Body of pancreas (tissue), 4 donors: ENCODE measurements around the gene PDE3A. TPM values are rescaled to one million over a fixed set of nuclear protein-coding genes. Genes with fewer than 3 reads are reported as not detected.

ENCODE experiments used
- ATAC-seq: fragments of 150-250 bp; one replicate; pipeline ENCODE4 v1.9.1; 2016
- DNase-seq, 4 donors: peaks; one replicate each; pipeline ENCODE4 v3.0.0-alpha.2; 2019
- H3K27ac ChIP-seq, 4 donors: fragments of 200-600 bp; sonication (generic); 1 replicate in 3 of 4; 2 replicates in 1 of 4; pipeline versions ENCODE4 v1.5.1 to v1.6.1; 2016 to 2019; ENCODE audit warnings: mild to moderate bottlenecking in 1 of 4, mixed read lengths in 1 of 4, moderate library complexity in 1 of 4
- H3K27me3 ChIP-seq, 2 donors: fragments of 200-600 bp; sonication (generic); one replicate each; pipeline ENCODE4 v1.6.0; 2016; ENCODE audit warnings: mild to moderate bottlenecking in 1 of 2
- H3K36me3 ChIP-seq, 2 donors: fragments of 200-600 bp; sonication (generic); replicated peaks in 1 of 2; 2 replicates each; pipeline ENCODE4 v1.5.1; 2016; ENCODE audit warnings: low read depth in 2 of 2; ENCODE audit not compliant: insufficient read depth in 1 of 2
- H3K4me1 ChIP-seq: fragments of 200-600 bp; sonication (generic); one replicate; pipeline ENCODE4 v1.6.0; 2016
- H3K4me3 ChIP-seq, 2 donors: fragments of 200-600 bp; sonication (generic); 1 replicate in 1 of 2; 2 replicates in 1 of 2; pipeline ENCODE4 v1.5.1; 2016 to 2019
- H3K9me3 ChIP-seq, 3 donors: fragments of 200-600 bp; sonication (generic); 1 replicate in 2 of 3; 2 replicates in 1 of 3; pipeline ENCODE4 v1.5.1; 2016
- POLR2A ChIP-seq, 3 donors: fragments of 450-650 bp; IDR thresholded peaks; one replicate each; pipeline ENCODE4 v1.6.1; 2016; ENCODE audit warnings: antibody characterized with exemption in 3 of 3, mild to moderate bottlenecking in 2 of 3
- WGBS, 2 donors: methylation state at CpG; one replicate each; pipeline ENCODE4 v1.1.5; 2017; 5-methylcytosine and 5-hydroxymethylcytosine counted together
- intact Hi-C: fragments of 100-400 bp; cut with DNase I; formaldehyde crosslinking; loops from one replicate; pipeline ENCODE4 v1.15.1; 2023
- total RNA-seq, 2 donors: library from RNA; depleted of rRNA; stranded (reverse); fragments of >200 nt; gene quantifications; one replicate each; pipeline ENCODE4 v1.1.0, GENCODE V29; 2016
- TF ChIP-seq, protein P1 (sequence below), 7 experiments: fragments of 450-650 bp in 4 of 7; fragments of 200-600 bp in 3 of 7; sonication (generic) in 3 of 7; IDR thresholded peaks; one replicate each; pipeline ENCODE4 v1.5.1; 2016 to 2019; ENCODE audit warnings: antibody characterized with exemption in 7 of 7

The PDE3A gene
- total RNA-seq, 2 donors from 2014 or later = 20.5 to 28.3 TPM

DNA sequence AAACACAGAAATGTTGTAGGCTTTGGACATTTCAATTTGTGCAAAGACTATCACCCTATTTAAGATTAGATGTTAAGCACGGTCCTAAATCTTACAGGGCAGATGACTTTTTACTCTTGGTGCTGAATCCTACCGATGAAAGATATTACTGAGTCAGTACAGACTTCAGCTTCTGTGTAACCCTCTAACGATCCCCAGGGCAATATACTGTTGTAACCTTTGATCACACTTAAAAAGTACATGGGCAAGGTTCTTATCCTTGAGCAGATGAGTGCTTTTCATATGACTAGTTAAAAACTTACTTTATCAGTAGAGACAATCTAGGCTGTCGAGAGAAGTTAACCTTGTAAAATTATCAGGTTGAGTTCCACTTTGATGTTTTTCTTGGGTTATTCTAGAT, 22.5 kb downstream of the PDE3A start:
- TF ChIP-seq POLR2A (IDR thresholded peaks at IDR 0.05) = no peak
- TF ChIP-seq, protein P1, sequence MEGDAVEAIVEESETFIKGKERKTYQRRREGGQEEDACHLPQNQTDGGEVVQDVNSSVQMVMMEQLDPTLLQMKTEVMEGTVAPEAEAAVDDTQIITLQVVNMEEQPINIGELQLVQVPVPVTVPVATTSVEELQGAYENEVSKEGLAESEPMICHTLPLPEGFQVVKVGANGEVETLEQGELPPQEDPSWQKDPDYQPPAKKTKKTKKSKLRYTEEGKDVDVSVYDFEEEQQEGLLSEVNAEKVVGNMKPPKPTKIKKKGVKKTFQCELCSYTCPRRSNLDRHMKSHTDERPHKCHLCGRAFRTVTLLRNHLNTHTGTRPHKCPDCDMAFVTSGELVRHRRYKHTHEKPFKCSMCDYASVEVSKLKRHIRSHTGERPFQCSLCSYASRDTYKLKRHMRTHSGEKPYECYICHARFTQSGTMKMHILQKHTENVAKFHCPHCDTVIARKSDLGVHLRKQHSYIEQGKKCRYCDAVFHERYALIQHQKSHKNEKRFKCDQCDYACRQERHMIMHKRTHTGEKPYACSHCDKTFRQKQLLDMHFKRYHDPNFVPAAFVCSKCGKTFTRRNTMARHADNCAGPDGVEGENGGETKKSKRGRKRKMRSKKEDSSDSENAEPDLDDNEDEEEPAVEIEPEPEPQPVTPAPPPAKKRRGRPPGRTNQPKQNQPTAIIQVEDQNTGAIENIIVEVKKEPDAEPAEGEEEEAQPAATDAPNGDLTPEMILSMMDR (IDR thresholded peaks at IDR 0.05) = no peak
- Histone ChIP-seq H3K27me3 (no peaks in the 10 kb centered on the region), H3K4me1 (no peaks in the 10 kb centered on the region), H3K27ac (no peak overlapping the region), H3K36me3 (no peaks in the 10 kb centered on the region), H3K4me3 (no peak overlapping the region), H3K9me3 (no peaks in the 10 kb centered on the region)
- DNase-seq (no peak), ATAC-seq (no peak)
- intact Hi-C loops = no loop called here
- WGBS, 2 donors = 40 to 48% methylated on average over 4 of the region's 4 CpGs

DNA sequence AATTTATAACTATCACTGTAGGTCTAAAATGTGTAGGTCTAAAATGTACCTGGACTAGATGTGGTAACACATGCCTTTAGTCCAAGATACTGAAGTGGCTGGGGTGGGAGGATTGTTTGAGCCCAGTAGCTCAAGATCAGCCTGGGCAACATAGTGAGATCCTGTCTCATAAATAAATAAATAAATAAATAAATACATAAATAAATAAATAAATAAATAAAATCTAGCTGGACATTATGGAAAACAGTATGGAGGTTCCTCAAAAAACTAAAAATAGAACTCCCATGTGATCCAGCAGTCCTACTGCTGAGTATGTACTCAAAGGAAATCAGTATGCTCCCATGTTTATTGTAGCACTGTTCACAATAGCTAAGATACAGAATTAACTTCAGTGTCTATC, 24.0 kb downstream of the PDE3A start:
- Histone ChIP-seq H3K27ac (no peak overlapping the region), H3K4me1 (no peaks in the 10 kb centered on the region), H3K4me3 (no peak overlapping the region), H3K9me3 (no peaks in the 10 kb centered on the region), H3K36me3 (no peaks in the 10 kb centered on the region), H3K27me3 (no peaks in the 10 kb centered on the region)
- ATAC-seq = no peak
- TF ChIP-seq, protein P1 (IDR thresholded peaks at IDR 0.05) = no peak
- no peak for TF ChIP-seq POLR2A (IDR thresholded peaks at IDR 0.05)
- intact Hi-C loops = no loop called here
- no peak for DNase-seq

DNA sequence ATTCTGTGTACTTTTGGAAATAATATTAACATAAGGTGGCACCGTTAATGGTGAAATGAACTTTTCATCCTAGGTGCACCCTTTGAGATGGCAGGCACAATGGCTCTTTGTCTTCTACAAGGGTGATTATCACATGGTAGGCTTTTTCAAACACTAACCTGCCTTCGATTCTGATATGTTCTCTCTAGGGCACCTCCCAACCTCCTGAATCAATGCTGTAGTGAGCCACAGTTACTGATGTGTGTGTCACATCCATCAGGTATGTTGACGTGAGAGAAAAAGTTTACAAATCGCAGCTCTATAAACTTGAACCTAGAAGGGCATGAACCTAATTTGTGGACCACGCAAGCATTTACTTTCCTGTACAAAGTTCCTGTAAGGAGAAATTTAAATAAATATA, 25.4 kb downstream of the PDE3A start:
- no peak for ATAC-seq

DNA sequence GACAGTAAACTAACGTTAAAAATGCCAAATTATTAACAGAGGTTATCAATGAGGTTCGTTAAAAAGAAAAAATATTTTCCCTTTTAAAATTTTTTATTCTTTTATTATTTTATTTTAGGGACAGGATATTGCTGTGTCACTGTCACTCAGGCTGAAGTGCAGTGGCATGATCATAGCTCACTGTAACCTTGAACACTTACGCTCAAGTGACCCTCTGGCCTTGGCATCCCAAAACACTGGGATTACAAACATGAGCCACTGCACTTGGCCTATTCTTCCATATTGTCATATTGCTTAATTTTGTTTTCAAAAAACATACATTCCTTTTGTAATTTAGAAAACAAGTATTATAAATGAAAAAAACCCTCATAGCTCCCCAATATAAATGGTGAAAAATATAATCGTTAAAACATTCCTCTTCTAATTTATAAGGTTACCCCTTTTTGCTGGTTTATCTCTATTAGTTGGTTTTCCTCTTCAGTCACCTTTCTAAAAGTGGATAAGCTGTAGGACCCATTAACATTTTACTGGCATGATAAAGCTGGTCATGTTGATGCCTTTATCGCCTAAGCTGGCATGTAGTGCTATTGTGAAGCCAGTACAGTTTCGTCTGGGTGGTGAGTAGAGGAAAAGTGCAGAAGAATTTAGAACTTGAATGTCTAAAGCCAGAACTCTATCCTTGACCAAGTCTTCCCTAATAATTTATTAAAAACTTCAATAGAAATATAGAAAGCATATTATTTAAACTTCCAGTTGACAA, 27.6 kb downstream of the PDE3A start:
- DNase-seq = no peak
- no peak for ATAC-seq
- Histone ChIP-seq H3K27me3 (no peaks in the 10 kb centered on the region), H3K4me3 (no peak overlapping the region), H3K27ac (no peak overlapping the region), H3K4me1 (no peaks in the 10 kb centered on the region), H3K36me3 (no peaks in the 10 kb centered on the region), H3K9me3 (no peaks in the 10 kb centered on the region)
- intact Hi-C loops = no loop called here
- WGBS, 2 donors = 74 to 80% methylated on average over 6 of the region's 6 CpGs
- TF ChIP-seq, protein P1 (IDR thresholded peaks at IDR 0.05) = no peak
- no peak for TF ChIP-seq POLR2A (IDR thresholded peaks at IDR 0.05)

More for the DNA sequence above, 25.4 kb downstream of the PDE3A start:
- no peak for DNase-seq
- H3K36me3 ChIP-seq = no peaks in the 10 kb centered on the region
- H3K4me1 ChIP-seq = no peaks in the 10 kb centered on the region
- H3K9me3 ChIP-seq = no peaks in the 10 kb centered on the region
- H3K27me3 ChIP-seq = no peaks in the 10 kb centered on the region
- H3K27ac ChIP-seq = no peak overlapping the region
- intact Hi-C loops = no loop called here
- TF ChIP-seq, protein P1 (IDR thresholded peaks at IDR 0.05) = no peak
- TF ChIP-seq POLR2A (IDR thresholded peaks at IDR 0.05) = no peak
- WGBS, 2 donors = 36 to 40% methylated on average over 5 of the region's 5 CpGs
- H3K4me3 ChIP-seq = no peak overlapping the region

DNA sequence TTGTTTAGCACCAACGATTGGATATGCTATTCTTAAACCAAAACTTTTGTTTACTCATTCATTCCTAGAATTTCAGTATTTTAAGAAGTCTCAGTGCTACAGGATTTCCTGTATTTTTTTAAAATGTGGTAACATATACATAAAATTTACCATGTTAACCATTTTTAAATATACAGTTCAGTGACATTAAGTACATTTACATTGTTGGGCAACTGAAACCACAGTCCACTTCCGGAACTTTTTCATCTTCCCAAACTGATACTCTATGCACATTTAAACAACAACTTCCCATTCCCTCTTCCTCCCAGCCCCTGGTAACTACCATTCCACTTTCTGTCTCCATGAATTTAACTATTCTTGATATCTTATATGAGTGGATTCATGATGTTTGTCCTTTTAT, 30.3 kb downstream of the PDE3A start:
- 29 to 51% methylated on average over 2 of the region's 2 CpGs for WGBS, 2 donors
- Histone ChIP-seq H3K27ac (no peak overlapping the region), H3K9me3 (no peaks in the 10 kb centered on the region), H3K27me3 (no peaks in the 10 kb centered on the region), H3K4me3 (no peak overlapping the region), H3K4me1 (no peaks in the 10 kb centered on the region), H3K36me3 (no peaks in the 10 kb centered on the region)
- ATAC-seq = no peak
- intact Hi-C loops = no loop called here
- TF ChIP-seq POLR2A (IDR thresholded peaks at IDR 0.05) = no peak
- TF ChIP-seq, protein P1 (IDR thresholded peaks at IDR 0.05) = no peak
- DNase-seq = no peak
